ENCODE results near the gene GRIN3A. TPM values are rescaled to one million over a fixed set of nuclear protein-coding genes. Genes with fewer than 3 reads are reported as not detected.

Gene GRIN3A
- total RNA-seq, 4 donors from 2014 or later: 0.21 TPM; not detected in 3

- Histone ChIP-seq H3K4me1 (no peaks in the 10 kb centered on the region), H3K9me3 (no peaks in the 10 kb centered on the region), H3K27ac (no peak overlapping the region), H3K27me3 (no peaks in the 10 kb centered on the region), H3K4me3 (no peak overlapping the region), H3K36me3 (no peaks in the 10 kb centered on the region)
- no peak for DNase-seq (ENCODE audit: low spot score in 2 of 2)
- no peak for TF ChIP-seq CTCF (IDR thresholded peaks at IDR 0.05)
- 80% methylated on average over 5 of the region's 5 CpGs for WGBS
Observed at GRCh38 chr9:101753716-101754115, 15.3 kb upstream of the GRIN3A start.

GRCh38 chr9:101751895-101752294 lies 13.4 kb upstream of the GRIN3A start:
- Histone ChIP-seq H3K4me1 (no peaks in the 10 kb centered on the region), H3K4me3 (no peak overlapping the region), H3K36me3 (no peaks in the 10 kb centered on the region), H3K27ac (no peak overlapping the region), H3K27me3 (no peaks in the 10 kb centered on the region), H3K9me3 (no peaks in the 10 kb centered on the region)
- 94% methylated on average over 2 of the region's 2 CpGs for whole genome bisulfite sequencing
- no peak for DNase-seq (ENCODE audit: low spot score in 2 of 2)
- no peak for TF ChIP-seq CTCF (IDR thresholded peaks at IDR 0.05)
- TF ChIP-seq POLR2A (IDR thresholded peaks at IDR 0.05): no peak
- no peak for TF ChIP-seq POLR2AphosphoS5 (IDR thresholded peaks at IDR 0.05)
- TF ChIP-seq EP300 (IDR thresholded peaks at IDR 0.05): no peak

GRCh38 chr9:101739311-101739710 lies 864 bp upstream of the GRIN3A start:
- no peaks in the 10 kb centered on the region for H3K36me3 ChIP-seq
- WGBS: 8% methylated on average over 2 of the region's 2 CpGs
- no peak for DNase-seq (ENCODE audit: low spot score in 2 of 2)
- peaks cover 18% of the 10 kb centered on the region for H3K4me1 ChIP-seq
- no peak overlapping the region for H3K27ac ChIP-seq
- TF ChIP-seq EP300 (IDR thresholded peaks at IDR 0.05): no peak
- TF ChIP-seq POLR2A (IDR thresholded peaks at IDR 0.05): no peak
- no peak for TF ChIP-seq CTCF (IDR thresholded peaks at IDR 0.05)
- TF ChIP-seq POLR2AphosphoS5 (IDR thresholded peaks at IDR 0.05): no peak
- peaks cover 42% of the 10 kb centered on the region for H3K27me3 ChIP-seq
- no peaks in the 10 kb centered on the region for H3K9me3 ChIP-seq
- no peak overlapping the region for H3K4me3 ChIP-seq

GRCh38 chr9:101737705-101738565 lies 512 bp downstream of the GRIN3A start:
- H3K27me3 ChIP-seq: peaks cover 47% of the 10 kb centered on the region

More at GRCh38 chr9:101737705-101738565, 512 bp downstream of the GRIN3A start:
- no peak for TF ChIP-seq POLR2A (IDR thresholded peaks at IDR 0.05)
- no peak for TF ChIP-seq CTCF (IDR thresholded peaks at IDR 0.05)
- no peak for TF ChIP-seq EP300 (IDR thresholded peaks at IDR 0.05)
- no peak for TF ChIP-seq POLR2AphosphoS5 (IDR thresholded peaks at IDR 0.05)
- H3K4me1 ChIP-seq: peaks cover 18% of the 10 kb centered on the region
- no peak for DNase-seq (ENCODE audit: low spot score in 2 of 2)
- H3K4me3 ChIP-seq: peak overlapping the region; percentile 50
- under 1% methylated on average over 15 of the region's 78 CpGs for WGBS
- no peaks in the 10 kb centered on the region for H3K36me3 ChIP-seq
- no peaks in the 10 kb centered on the region for H3K9me3 ChIP-seq
- no peak overlapping the region for H3K27ac ChIP-seq
